Esophagus muscularis mucosa (tissue), 4 donors: Measurements from ENCODE around the gene TXNIP. TPM values are rescaled to one million over a fixed set of nuclear protein-coding genes. Genes with fewer than 3 reads are reported as not detected.

Experiments used
- DNase-seq: peaks from one replicate; pipeline ENCODE4 v3.0.0-alpha.2; 2017; ENCODE audit errors: extremely low spot score
- H3K27ac ChIP-seq, 4 donors: fragments of 200-600 bp; sonication (generic); replicated peaks in 1 of 4; 1 replicate in 3 of 4; 2 replicates in 1 of 4; pipeline ENCODE4 v1.5.1; 2016 to 2019; ENCODE audit warnings: mild to moderate bottlenecking in 1 of 4
- H3K27me3 ChIP-seq, 4 donors: fragments of 200-600 bp; sonication (generic); one replicate each; pipeline versions ENCODE4 v1.5.1 to v1.6.0; 2016 to 2019
- H3K36me3 ChIP-seq, 4 donors: fragments of 200-600 bp; sonication (generic); one replicate each; pipeline ENCODE4 v1.5.1; 2016 to 2019
- H3K4me1 ChIP-seq, 4 donors: fragments of 200-600 bp; sonication (generic); one replicate each; pipeline ENCODE4 v1.5.1; 2016 to 2019
- H3K4me3 ChIP-seq, 4 donors: fragments of 200-600 bp; sonication (generic); 1 replicate in 2 of 4; 2 replicates in 2 of 4; pipeline ENCODE4 v1.5.1; 2016 to 2019; ENCODE audit warnings: mild to moderate bottlenecking in 4 of 4, moderate library complexity in 1 of 4
- H3K9me3 ChIP-seq, 4 donors: fragments of 200-600 bp; sonication (generic); 1 replicate in 3 of 4; 2 replicates in 1 of 4; pipeline ENCODE4 v1.5.1; 2016 to 2019
- EP300 ChIP-seq: sonication (generic); formaldehyde crosslinking; IDR thresholded peaks from one replicate; pipeline ENCODE4 v1.6.1; 2017; ENCODE audit warnings: antibody characterized with exemption
- POLR2A ChIP-seq: fragments of 450-650 bp; IDR thresholded peaks from one replicate; pipeline ENCODE4 v1.6.1; 2017; ENCODE audit warnings: antibody characterized with exemption, moderate library complexity, mild to moderate bottlenecking, low read depth
- POLR2AphosphoS5 ChIP-seq, 2 donors: sonication (generic); formaldehyde crosslinking; IDR thresholded peaks; one replicate each; pipeline ENCODE4 v1.6.1; 2017; ENCODE audit warnings: antibody characterized with exemption in 2 of 2
- WGBS: methylation state at CpG from one replicate; pipeline ENCODE4 v1.1.5; 2018; 5-methylcytosine and 5-hydroxymethylcytosine counted together
- intact Hi-C: fragments of 100-400 bp; cut with DNase I; formaldehyde crosslinking; loops from one replicate; pipeline ENCODE4 v1.15.1; 2023
- total RNA-seq, 4 donors: library from RNA; depleted of rRNA; stranded (reverse); fragments of >200 nt; gene quantifications; one replicate each; pipeline versions ENCODE4 v1.1.0 to v1.2.1, GENCODE V29; 2016
- TF ChIP-seq, protein P1 (sequence below), 3 experiments: fragments of 200-600 bp in 2 of 3; fragments of 450-650 bp in 1 of 3; sonication (generic) in 2 of 3; IDR thresholded peaks; one replicate each; pipeline ENCODE4 v1.5.1; 2017 to 2019; ENCODE audit warnings: antibody characterized with exemption in 3 of 3, mild to moderate bottlenecking in 2 of 3, moderate library complexity in 1 of 3

TXNIP gene
- total RNA-seq, 4 donors from 2014 or later = 1,186 to 4,171 (median 2,482) TPM

DNA sequence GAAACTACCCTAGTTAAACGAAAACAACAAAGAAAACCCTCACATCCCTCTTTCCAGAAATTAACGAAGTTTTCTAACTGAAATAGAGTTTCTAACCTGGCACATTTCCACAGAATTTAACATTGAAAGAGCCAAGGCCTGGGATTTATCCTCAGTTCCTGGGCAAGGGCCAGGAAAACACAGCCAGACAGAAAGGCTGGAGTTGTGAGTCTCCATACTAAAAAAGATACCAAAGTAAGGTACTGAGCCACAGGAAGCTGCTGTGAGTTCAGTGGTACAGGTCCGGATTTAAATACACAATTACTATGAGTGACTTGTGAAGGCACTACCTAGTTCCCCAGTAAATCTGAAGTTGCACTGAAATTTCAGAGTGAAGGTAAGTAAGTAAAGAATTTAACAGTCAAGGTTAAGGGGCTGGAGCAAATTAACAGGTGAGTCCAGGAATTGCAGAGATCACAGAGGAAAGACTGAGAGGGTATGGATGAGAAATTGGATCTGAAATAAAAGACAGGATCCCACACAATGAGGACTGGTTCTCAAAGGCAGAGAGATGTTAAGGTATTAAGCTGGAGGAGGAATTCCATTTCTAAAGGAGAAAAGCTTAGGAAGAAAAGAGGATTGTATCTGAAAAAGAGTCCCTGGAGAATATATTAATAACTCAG is 39.5 kb downstream of the TXNIP start:
- no peak for DNase-seq
- Histone ChIP-seq H3K4me3 (peak overlapping the region; percentile 69 to 98 (median 86)), H3K36me3 (peaks cover 0 to 4% (median 1%) of the 10 kb centered on the region in 4 donors), H3K27me3 (no peaks in the 10 kb centered on the region), H3K4me1 (peaks cover 43 to 76% (median 74%) of the 10 kb centered on the region in 4 donors), H3K9me3 (no peaks in the 10 kb centered on the region), H3K27ac (peak overlapping the region; percentile 98 to 100 (median 98))
- intact Hi-C loops = no loop called here
- TF ChIP-seq, protein P1, sequence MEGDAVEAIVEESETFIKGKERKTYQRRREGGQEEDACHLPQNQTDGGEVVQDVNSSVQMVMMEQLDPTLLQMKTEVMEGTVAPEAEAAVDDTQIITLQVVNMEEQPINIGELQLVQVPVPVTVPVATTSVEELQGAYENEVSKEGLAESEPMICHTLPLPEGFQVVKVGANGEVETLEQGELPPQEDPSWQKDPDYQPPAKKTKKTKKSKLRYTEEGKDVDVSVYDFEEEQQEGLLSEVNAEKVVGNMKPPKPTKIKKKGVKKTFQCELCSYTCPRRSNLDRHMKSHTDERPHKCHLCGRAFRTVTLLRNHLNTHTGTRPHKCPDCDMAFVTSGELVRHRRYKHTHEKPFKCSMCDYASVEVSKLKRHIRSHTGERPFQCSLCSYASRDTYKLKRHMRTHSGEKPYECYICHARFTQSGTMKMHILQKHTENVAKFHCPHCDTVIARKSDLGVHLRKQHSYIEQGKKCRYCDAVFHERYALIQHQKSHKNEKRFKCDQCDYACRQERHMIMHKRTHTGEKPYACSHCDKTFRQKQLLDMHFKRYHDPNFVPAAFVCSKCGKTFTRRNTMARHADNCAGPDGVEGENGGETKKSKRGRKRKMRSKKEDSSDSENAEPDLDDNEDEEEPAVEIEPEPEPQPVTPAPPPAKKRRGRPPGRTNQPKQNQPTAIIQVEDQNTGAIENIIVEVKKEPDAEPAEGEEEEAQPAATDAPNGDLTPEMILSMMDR (IDR thresholded peaks at IDR 0.05) = no peak
- no peak for TF ChIP-seq POLR2AphosphoS5 (IDR thresholded peaks at IDR 0.05)
- no peak for TF ChIP-seq POLR2A
- TF ChIP-seq EP300 = no peak
- WGBS = 0% methylated on average over 3 of the region's 3 CpGs

DNA sequence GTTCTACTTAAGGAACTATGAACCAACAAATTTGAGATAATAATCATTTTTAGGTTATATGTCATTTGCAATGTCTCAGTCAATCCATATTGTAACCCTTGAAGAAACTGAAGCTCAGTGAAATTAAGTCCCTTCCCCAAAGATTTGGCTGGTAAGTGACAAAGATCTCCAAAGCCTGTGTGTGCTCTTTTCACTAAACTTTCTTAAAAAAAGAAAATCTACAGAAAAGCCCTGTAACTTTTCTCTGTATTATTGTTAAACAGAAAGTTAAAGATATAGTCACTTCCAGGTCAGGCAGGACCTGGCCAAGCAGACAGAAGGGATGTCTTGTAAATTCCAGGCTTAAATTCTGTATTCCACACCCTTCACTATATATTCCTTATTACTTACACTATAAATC is 40.0 kb downstream of the TXNIP start:
- peak overlapping the region; percentile 98 to 100 (median 98) for H3K27ac ChIP-seq
- H3K27me3 ChIP-seq = no peaks in the 10 kb centered on the region
- peaks cover 0 to 4% (median 2%) of the 10 kb centered on the region in 4 donors for H3K36me3 ChIP-seq
- H3K4me3 ChIP-seq = peak overlapping the region; percentile 69 to 98 (median 86)
- no peak for TF ChIP-seq POLR2A
- TF ChIP-seq, protein P1 (IDR thresholded peaks at IDR 0.05) = no peak
- no peak for TF ChIP-seq EP300
- TF ChIP-seq POLR2AphosphoS5 (IDR thresholded peaks at IDR 0.05) = no peak
- intact Hi-C loops = no loop called here
- H3K4me1 ChIP-seq = peaks cover 44 to 76% (median 71%) of the 10 kb centered on the region in 4 donors
- no peaks in the 10 kb centered on the region for H3K9me3 ChIP-seq
- no peak for DNase-seq

DNA sequence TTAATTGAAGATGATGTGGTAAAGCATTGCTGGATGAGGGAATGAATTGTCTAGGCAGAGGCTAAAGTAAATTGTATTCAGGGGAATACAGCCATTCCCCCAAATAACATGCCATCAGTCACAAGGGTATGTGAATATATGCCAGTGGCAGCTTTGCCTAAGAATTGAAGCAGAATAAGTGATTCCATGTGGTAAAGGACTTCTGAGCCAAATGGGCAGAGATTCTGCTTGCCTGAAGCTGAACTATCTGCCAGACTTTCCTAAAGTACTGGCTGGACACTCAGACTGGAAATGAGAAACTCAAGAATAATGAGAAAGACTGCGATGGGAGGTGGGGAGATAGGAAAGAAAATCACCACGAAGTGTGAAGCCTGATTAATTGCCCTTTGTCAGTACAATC is 40.9 kb downstream of the TXNIP start:
- Histone ChIP-seq H3K27me3 (no peaks in the 10 kb centered on the region), H3K9me3 (no peaks in the 10 kb centered on the region), H3K4me3 (peak overlapping the region; percentile 21 to 98 (median 76)), H3K4me1 (peaks cover 47 to 79% (median 74%) of the 10 kb centered on the region in 4 donors), H3K36me3 (peaks cover 0 to 4% (median 2%) of the 10 kb centered on the region in 4 donors), H3K27ac (peak overlapping the region; percentile 98 to 100 (median 98))
- intact Hi-C loops = no loop called here
- no peak for DNase-seq
- TF ChIP-seq POLR2AphosphoS5 (IDR thresholded peaks at IDR 0.05) = no peak
- no peak for TF ChIP-seq POLR2A
- TF ChIP-seq, protein P1 (IDR thresholded peaks at IDR 0.05) = no peak
- TF ChIP-seq EP300 = no peak
- WGBS = 8% methylated on average over 2 of the region's 2 CpGs

DNA sequence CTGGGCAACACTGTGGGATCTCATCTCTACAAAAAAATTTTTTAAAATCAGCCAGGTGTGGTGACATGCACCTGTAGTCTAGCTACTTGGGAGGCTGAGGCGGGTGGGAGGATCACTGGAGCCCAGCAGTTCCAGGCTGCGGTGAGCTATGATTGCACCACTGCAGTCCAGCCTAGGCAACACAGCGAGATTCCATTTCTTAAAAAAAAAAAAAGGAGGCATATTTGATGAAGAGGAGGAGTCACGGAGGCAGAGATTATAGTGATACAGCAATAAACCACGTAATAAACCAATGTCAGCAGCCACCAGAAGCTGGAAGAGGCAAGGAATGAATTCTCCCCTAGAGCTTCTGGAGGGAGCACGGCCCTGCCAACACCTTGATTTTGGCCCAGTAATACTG is 42.5 kb downstream of the TXNIP start:
- WGBS = 78% methylated on average over 6 of the region's 6 CpGs
- no peak for DNase-seq
- Histone ChIP-seq H3K4me3 (no peak overlapping the region), H3K4me1 (peaks cover 43 to 80% (median 74%) of the 10 kb centered on the region in 4 donors), H3K27me3 (no peaks in the 10 kb centered on the region), H3K27ac (peak overlapping the region; percentile 4 to 98 (median 38)), H3K9me3 (no peaks in the 10 kb centered on the region), H3K36me3 (peaks cover 0 to 4% (median 2%) of the 10 kb centered on the region in 4 donors)
- intact Hi-C loops = no loop called here
- TF ChIP-seq POLR2AphosphoS5 (IDR thresholded peaks at IDR 0.05) = no peak
- TF ChIP-seq, protein P1 (IDR thresholded peaks at IDR 0.05) = no peak
- TF ChIP-seq EP300 = no peak
- no peak for TF ChIP-seq POLR2A
